HEK293 (cell line): ENCODE measurements around the gene CENPS.

ENCODE experiments used
- CTCF ChIA-PET: fragments of 350-600 bp; formaldehyde crosslinking; extraction: SDS; loops from one replicate; lab custom pipeline; 2021; ENCODE audit warnings: antibody characterized with exemption; lab: Yijun Ruan, JAX
- POLR2A ChIA-PET: fragments of 300-600 bp; formaldehyde crosslinking; extraction: SDS; loops from one replicate; lab custom pipeline; 2020; ENCODE audit warnings: antibody characterized with exemption, inconsistent platforms; lab: Yijun Ruan, JAX
- H3K27ac ChIP-seq: fragments of 200-500 bp; sonication (Bioruptor generic); 2 replicates; pipeline ENCODE4 v1.5.1; 2014; ENCODE audit warnings: low read depth, low read length, control low read depth, inconsistent platforms; ENCODE audit errors: extremely low read depth
- H3K36me3 ChIP-seq, 2 experiments: fragments of 200-500 bp in 1 of 2; sonication (Bioruptor generic) in 1 of 2; 1 replicate in 1 of 2; 2 replicates in 1 of 2; pipeline ENCODE4 v1.5.1; 2014 to 2017; ENCODE audit warnings: inconsistent platforms in 2 of 2, low read length in 2 of 2; ENCODE audit not compliant: control insufficient read depth in 2 of 2, insufficient read depth in 1 of 2
- H3K4me1 ChIP-seq: fragments of 200-500 bp; sonication (Bioruptor generic); 2 replicates; pipeline ENCODE4 v1.5.1; 2014; ENCODE audit warnings: mild to moderate bottlenecking, low read length, inconsistent platforms; ENCODE audit not compliant: control insufficient read depth, insufficient read depth
- H3K4me3 ChIP-seq: 2 replicates; pipeline ENCODE4 v1.5.1; 2011; ENCODE audit warnings: low read depth, mild to moderate bottlenecking, control low read depth, low read length, moderate library complexity
- H3K9me3 ChIP-seq: fragments of 200-500 bp; sonication (Bioruptor generic); 2 replicates; pipeline ENCODE4 v1.5.1; 2014; ENCODE audit warnings: low read depth, low read length, inconsistent platforms; ENCODE audit not compliant: control insufficient read depth, insufficient read depth
- GLIS1 ChIP-seq: fragments of 450-650 bp; formaldehyde crosslinking; IDR thresholded peaks from 2 replicates; pipeline ENCODE4 v1.5.1; 2016; ENCODE audit warnings: missing biosample characterization, missing genetic modification characterization
- IKZF3 ChIP-seq: fragments of 450-650 bp; IDR thresholded peaks from 2 replicates; pipeline ENCODE4 v1.5.0; 2018; ENCODE audit warnings: missing biosample characterization, mild to moderate bottlenecking, missing genetic modification characterization, moderate library complexity
- TCF7L2 ChIP-seq: IDR thresholded peaks from 2 replicates; pipeline ENCODE4 v1.6.1; 2011; ENCODE audit warnings: low read depth, mild to moderate bottlenecking, inconsistent platforms, low read length, moderate library complexity, borderline replicate concordance
- ZBTB48 ChIP-seq: fragments of 450-650 bp; formaldehyde crosslinking; IDR thresholded peaks from 2 replicates; pipeline ENCODE4 v1.5.1; 2016; ENCODE audit warnings: missing biosample characterization, missing genetic modification characterization
- ZFHX2 ChIP-seq: fragments of 450-650 bp; formaldehyde crosslinking; conservative IDR thresholded peaks from 2 replicates; pipeline ENCODE4 v1.5.1; 2016; ENCODE audit warnings: missing biosample characterization, missing genetic modification characterization
- ZIC2 ChIP-seq: fragments of 450-650 bp; formaldehyde crosslinking; IDR thresholded peaks from 2 replicates; pipeline ENCODE4 v1.5.1; 2016; ENCODE audit warnings: missing biosample characterization, missing genetic modification characterization
- ZNF133 ChIP-seq: fragments of 450-650 bp; formaldehyde crosslinking; IDR thresholded peaks from 2 replicates; pipeline ENCODE4 v1.5.1; 2016; ENCODE audit warnings: missing biosample characterization, missing genetic modification characterization
- ZNF155 ChIP-seq: fragments of 450-650 bp; formaldehyde crosslinking; IDR thresholded peaks from 2 replicates; pipeline ENCODE4 v1.5.1; 2016; ENCODE audit warnings: missing biosample characterization, missing genetic modification characterization
- ZNF214 ChIP-seq: fragments of 450-650 bp; formaldehyde crosslinking; IDR thresholded peaks from 2 replicates; pipeline ENCODE4 v1.5.1; 2017; ENCODE audit warnings: missing biosample characterization, mild to moderate bottlenecking, missing genetic modification characterization, borderline replicate concordance
- ZNF391 ChIP-seq: fragments of 450-650 bp; formaldehyde crosslinking; IDR thresholded peaks from 2 replicates; pipeline ENCODE4 v1.5.1; 2016; ENCODE audit warnings: low read depth, missing biosample characterization, missing genetic modification characterization, borderline replicate concordance
- ZNF561 ChIP-seq: fragments of 450-650 bp; IDR thresholded peaks from 2 replicates; pipeline ENCODE4 v1.5.1; 2018; ENCODE audit warnings: missing biosample characterization, missing genetic modification characterization, borderline replicate concordance
- ZNF596 ChIP-seq: fragments of 450-650 bp; IDR thresholded peaks from 2 replicates; pipeline ENCODE4 v1.5.0; 2018; ENCODE audit warnings: missing biosample characterization, mild to moderate bottlenecking, missing genetic modification characterization, moderate library complexity
- ZNF623 ChIP-seq: fragments of 450-650 bp; formaldehyde crosslinking; IDR thresholded peaks from 2 replicates; pipeline ENCODE4 v1.5.1; 2016; ENCODE audit warnings: missing biosample characterization, missing genetic modification characterization
- TF ChIP-seq, protein P1 (sequence below): fragments of 450-650 bp; formaldehyde crosslinking; optimal IDR thresholded peaks from 2 replicates; pipeline ENCODE3; 2016; ENCODE audit warnings: missing biosample characterization, mild to moderate bottlenecking, missing genetic modification characterization
- TF ChIP-seq, protein P2 (sequence below): fragments of 450-650 bp; formaldehyde crosslinking; IDR thresholded peaks from 2 replicates; pipeline ENCODE4 v1.5.1; 2017; ENCODE audit warnings: missing biosample characterization, missing genetic modification characterization

CENPS gene

DNA sequence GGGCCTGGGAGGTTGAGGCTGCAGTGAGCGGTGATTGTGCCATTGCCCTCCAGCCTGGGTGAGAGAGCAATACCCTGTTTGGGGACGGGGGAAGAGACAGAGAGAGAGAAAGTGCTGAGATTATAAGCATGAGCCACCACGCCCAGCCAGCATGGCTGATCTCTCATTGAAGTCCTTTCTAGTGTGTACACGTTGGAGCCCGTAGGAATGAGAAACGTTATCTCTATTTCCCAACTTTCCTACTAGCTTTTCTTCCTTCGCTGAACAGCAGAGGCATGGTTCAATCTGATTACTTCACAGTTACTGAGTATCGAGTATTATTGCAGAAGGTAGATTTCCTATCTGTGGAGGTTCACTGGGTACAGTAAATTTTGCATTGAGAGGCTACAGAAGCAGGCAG is 49.1 kb downstream of the CENPS start:
- POLR2A ChIA-PET: no interaction called here
- Histone ChIP-seq H3K36me3 (peaks cover 6 to 8% of the 10 kb centered on the region in 2 experiments; a peak in 2 of 3 replicates), H3K9me3 (no peaks in the 10 kb centered on the region), H3K4me1 (no peaks in the 10 kb centered on the region), H3K4me3 (no peak overlapping the region), H3K27ac (no peak overlapping the region)
- no peak for TF ChIP-seq TCF7L2
- no peak for TF ChIP-seq ZNF561
- CTCF ChIA-PET: interaction anchor here (2.8 kb wide), 1 partner anchor 15 kb away, joined by 17 read pairs; no protein-coding TSS in a partner anchor

DNA sequence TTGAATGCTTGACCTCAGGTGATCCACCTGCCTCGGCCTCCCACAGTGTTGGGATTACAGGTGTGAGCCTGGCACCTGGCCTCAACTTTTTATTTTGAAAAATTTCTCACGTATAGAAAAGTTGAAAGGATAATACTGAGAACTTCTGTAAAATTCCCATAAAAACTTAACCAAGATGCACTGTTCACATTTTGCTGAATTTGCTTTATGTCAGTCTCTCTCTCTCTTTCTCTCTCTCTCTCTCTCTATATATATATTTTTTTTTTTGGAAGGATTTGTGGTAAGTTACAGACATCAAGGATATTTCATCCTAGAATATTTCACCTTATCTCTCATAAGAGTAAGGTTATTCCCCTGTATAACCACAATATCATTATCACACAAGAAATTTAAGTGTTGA is 50.4 kb downstream of the CENPS start:
- H3K27ac ChIP-seq: no peak overlapping the region
- H3K9me3 ChIP-seq: no peaks in the 10 kb centered on the region
- peaks cover 8 to 12% of the 10 kb centered on the region in 2 experiments; a peak in 2 of 3 replicates for H3K36me3 ChIP-seq
- H3K4me1 ChIP-seq: no peaks in the 10 kb centered on the region
- CTCF ChIA-PET: interaction anchor here (0.6 kb wide), 2 partner anchors 29 to 350 kb away, joined by 3 to 4 read pairs; no protein-coding TSS in a partner anchor
- TF ChIP-seq ZNF391 (tag by site-specific recombination): no peak
- TF ChIP-seq ZNF596: peak; percentile 64
- H3K4me3 ChIP-seq: no peak overlapping the region
- POLR2A ChIA-PET: no interaction called here

DNA sequence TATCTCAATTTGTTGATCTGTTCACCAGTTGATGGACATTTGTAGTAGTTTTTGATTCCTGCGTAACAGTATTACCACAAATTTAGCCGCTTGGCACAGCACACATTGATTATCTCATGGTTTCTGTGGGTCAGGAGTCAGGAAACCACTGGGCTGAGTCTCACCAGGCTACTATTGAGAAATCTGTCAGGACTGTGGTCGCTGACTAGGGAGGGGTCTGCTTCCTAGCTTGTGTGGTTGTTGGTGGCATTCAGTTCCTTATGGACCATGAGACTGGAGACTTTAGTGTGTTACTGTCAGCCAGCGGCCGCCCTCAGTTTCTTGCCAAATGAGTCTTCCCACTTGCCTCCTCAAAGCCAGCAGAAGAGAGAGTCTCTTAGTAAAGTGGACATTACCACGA is 54.3 kb downstream of the CENPS start:
- CTCF ChIA-PET: interaction anchor here (0.7 to 2.5 kb wide), 3 partner anchors 10 to 1393 kb away, joined by 5 to 17 read pairs (median 5); no protein-coding TSS in a partner anchor
- 0 out of 2 replicates have a peak overlapping the region, but pooled peaks have one; percentile 11 for H3K27ac ChIP-seq
- POLR2A ChIA-PET: no interaction called here
- TF ChIP-seq, protein P1, sequence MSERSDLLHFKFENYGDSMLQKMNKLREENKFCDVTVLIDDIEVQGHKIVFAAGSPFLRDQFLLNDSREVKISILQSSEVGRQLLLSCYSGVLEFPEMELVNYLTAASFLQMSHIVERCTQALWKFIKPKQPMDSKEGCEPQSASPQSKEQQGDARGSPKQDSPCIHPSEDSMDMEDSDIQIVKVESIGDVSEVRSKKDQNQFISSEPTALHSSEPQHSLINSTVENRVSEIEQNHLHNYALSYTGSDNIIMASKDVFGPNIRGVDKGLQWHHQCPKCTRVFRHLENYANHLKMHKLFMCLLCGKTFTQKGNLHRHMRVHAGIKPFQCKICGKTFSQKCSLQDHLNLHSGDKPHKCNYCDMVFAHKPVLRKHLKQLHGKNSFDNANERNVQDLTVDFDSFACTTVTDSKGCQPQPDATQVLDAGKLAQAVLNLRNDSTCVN (tag by site-specific recombination): no peak
- no peak for TF ChIP-seq IKZF3 (tag by site-specific recombination)
- TF ChIP-seq ZNF155 (tag by site-specific recombination): no peak
- no peak for TF ChIP-seq ZNF133 (tag by site-specific recombination)
- TF ChIP-seq, all 188 proteins: peak for 0
- Histone ChIP-seq H3K36me3 (peaks cover 12% of the 10 kb centered on the region in 2 experiments; a peak in 2 of 3 replicates), H3K4me3 (no peak overlapping the region), H3K9me3 (no peaks in the 10 kb centered on the region), H3K4me1 (0 out of 2 replicates have a peak, but pooled peaks cover 3% of the 10 kb centered on the region)

DNA sequence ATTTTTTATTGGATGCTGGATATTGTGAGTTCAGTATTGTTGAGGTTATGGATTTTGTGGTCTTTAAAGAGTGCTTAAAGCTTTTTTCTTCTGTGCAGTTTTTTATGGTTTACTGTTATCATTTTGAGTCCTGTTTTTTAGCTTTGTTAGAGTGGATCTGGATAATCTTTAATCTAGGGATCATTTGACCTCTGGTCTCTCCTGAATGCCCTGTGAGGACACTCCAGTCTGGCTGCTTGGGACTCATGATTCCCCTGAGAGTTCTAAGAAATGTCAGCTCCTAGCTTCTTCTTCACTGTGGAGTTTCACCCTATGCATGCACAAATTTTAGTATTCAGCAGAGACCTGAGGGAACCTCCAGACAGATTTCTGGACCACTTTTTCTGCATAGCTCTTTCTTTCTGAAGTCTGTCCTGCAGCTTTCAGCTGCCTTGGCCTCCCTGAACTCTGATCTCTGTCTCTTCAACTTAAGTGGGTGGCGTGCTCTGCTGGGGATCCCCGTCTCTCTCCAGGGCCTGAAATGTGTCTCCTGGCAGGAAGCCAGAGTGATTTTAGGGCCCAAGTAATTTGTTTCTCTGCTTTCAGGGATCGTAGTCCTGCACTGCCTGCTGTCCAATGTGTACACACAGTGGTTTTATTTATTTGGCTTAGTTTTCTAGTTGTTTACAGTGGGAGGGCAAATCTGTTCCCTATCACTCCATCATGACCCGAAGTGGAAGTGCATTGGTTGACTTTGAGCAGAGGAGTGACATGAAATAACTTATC is 59.2 kb downstream of the CENPS start:
- Histone ChIP-seq H3K27ac (no peak overlapping the region), H3K4me3 (no peak overlapping the region), H3K4me1 (peaks cover 3% of the 10 kb centered on the region; the same call in 1 of the 2 replicates), H3K9me3 (no peaks in the 10 kb centered on the region), H3K36me3 (peaks cover 4 to 9% of the 10 kb centered on the region in 2 experiments; a peak in 2 of 3 replicates)
- TF ChIP-seq, protein P2, sequence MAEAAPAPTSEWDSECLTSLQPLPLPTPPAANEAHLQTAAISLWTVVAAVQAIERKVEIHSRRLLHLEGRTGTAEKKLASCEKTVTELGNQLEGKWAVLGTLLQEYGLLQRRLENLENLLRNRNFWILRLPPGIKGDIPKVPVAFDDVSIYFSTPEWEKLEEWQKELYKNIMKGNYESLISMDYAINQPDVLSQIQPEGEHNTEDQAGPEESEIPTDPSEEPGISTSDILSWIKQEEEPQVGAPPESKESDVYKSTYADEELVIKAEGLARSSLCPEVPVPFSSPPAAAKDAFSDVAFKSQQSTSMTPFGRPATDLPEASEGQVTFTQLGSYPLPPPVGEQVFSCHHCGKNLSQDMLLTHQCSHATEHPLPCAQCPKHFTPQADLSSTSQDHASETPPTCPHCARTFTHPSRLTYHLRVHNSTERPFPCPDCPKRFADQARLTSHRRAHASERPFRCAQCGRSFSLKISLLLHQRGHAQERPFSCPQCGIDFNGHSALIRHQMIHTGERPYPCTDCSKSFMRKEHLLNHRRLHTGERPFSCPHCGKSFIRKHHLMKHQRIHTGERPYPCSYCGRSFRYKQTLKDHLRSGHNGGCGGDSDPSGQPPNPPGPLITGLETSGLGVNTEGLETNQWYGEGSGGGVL (tag by site-specific recombination): 0 out of 2 replicates have a peak, but pooled peaks have one; percentile 11
- peak; percentile 53 for TF ChIP-seq ZIC2 (tag by site-specific recombination)
- TF ChIP-seq ZFHX2 (tag by site-specific recombination): 0 out of 2 replicates have a peak, but pooled peaks have one; percentile 11
- TF ChIP-seq ZNF623 (tag by site-specific recombination): no peak
- TF ChIP-seq GLIS1 (tag by site-specific recombination): peak; percentile 88
- no peak for TF ChIP-seq ZNF214 (tag by site-specific recombination)
- TF ChIP-seq ZBTB48 (tag by site-specific recombination): peak; percentile 69; the same call in 1 of the 2 replicates
- ChIA-PET POLR2A (no interaction called here), CTCF (interaction anchor here (1.0 to 9.8 kb wide), 3 partner anchors 12 to 60 kb away, joined by 4 to 94 read pairs (median 5); partner anchors contain the start of gene CENPS)
